Body of pancreas (tissue), 4 donors: Measurements from ENCODE around the gene LGALS16. TPM values are rescaled to one million over a fixed set of nuclear protein-coding genes. Genes with fewer than 3 reads are reported as not detected.
"Not testable (repeated sequence)": the region's sequence is repeated elsewhere in the genome, so short reads cannot be mapped to it uniquely, and the experiment has no call there.

ENCODE experiments used
- ATAC-seq: fragments of 150-250 bp; one replicate; pipeline ENCODE4 v1.9.1; 2016
- DNase-seq, 4 donors: peaks; one replicate each; pipeline ENCODE4 v3.0.0-alpha.2; 2019
- H3K27ac ChIP-seq, 4 donors: fragments of 200-600 bp; sonication (generic); 1 replicate in 3 of 4; 2 replicates in 1 of 4; pipeline versions ENCODE4 v1.5.1 to v1.6.1; 2016 to 2019; ENCODE audit warnings: mild to moderate bottlenecking in 1 of 4, mixed read lengths in 1 of 4, moderate library complexity in 1 of 4
- H3K27me3 ChIP-seq, 2 donors: fragments of 200-600 bp; sonication (generic); one replicate each; pipeline ENCODE4 v1.6.0; 2016; ENCODE audit warnings: mild to moderate bottlenecking in 1 of 2
- H3K36me3 ChIP-seq, 2 donors: fragments of 200-600 bp; sonication (generic); replicated peaks in 1 of 2; 2 replicates each; pipeline ENCODE4 v1.5.1; 2016; ENCODE audit warnings: low read depth in 2 of 2; ENCODE audit not compliant: insufficient read depth in 1 of 2
- H3K4me1 ChIP-seq: fragments of 200-600 bp; sonication (generic); one replicate; pipeline ENCODE4 v1.6.0; 2016
- H3K4me3 ChIP-seq, 2 donors: fragments of 200-600 bp; sonication (generic); 1 replicate in 1 of 2; 2 replicates in 1 of 2; pipeline ENCODE4 v1.5.1; 2016 to 2019
- H3K9me3 ChIP-seq, 3 donors: fragments of 200-600 bp; sonication (generic); 1 replicate in 2 of 3; 2 replicates in 1 of 3; pipeline ENCODE4 v1.5.1; 2016
- POLR2A ChIP-seq, 3 donors: fragments of 450-650 bp; IDR thresholded peaks; one replicate each; pipeline ENCODE4 v1.6.1; 2016; ENCODE audit warnings: antibody characterized with exemption in 3 of 3, mild to moderate bottlenecking in 2 of 3
- WGBS, 2 donors: methylation state at CpG; one replicate each; pipeline ENCODE4 v1.1.5; 2017; 5-methylcytosine and 5-hydroxymethylcytosine counted together
- intact Hi-C: fragments of 100-400 bp; cut with DNase I; formaldehyde crosslinking; loops from one replicate; pipeline ENCODE4 v1.15.1; 2023
- total RNA-seq, 2 donors: library from RNA; depleted of rRNA; stranded (reverse); fragments of >200 nt; gene quantifications; one replicate each; pipeline ENCODE4 v1.1.0, GENCODE V29; 2016
- TF ChIP-seq, protein P1 (sequence below), 7 experiments: fragments of 450-650 bp in 4 of 7; fragments of 200-600 bp in 3 of 7; sonication (generic) in 3 of 7; IDR thresholded peaks; one replicate each; pipeline ENCODE4 v1.5.1; 2016 to 2019; ENCODE audit warnings: antibody characterized with exemption in 7 of 7

LGALS16 gene
- total RNA-seq, 2 donors from 2014 or later = not detected

DNA sequence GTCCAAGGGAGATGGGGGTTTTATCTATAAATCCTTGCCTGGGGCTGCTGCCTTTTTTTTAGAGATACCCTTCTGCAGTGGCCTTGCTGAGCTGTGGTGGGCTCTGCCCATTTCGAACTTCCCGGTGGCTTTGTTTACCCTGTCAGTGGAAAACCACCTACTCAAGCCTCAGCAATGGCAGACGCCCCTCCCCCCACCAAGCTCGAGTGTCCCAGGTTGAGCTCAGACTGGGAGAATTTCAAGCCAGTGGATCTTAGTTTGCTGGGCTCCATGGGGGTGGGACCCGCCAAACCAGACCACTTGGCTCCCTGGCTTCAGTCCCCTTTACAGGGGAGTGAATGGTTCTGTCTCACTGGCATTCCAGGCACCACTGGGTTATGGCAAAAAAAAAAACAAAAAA, 31.8 kb upstream of the LGALS16 start:
- Histone ChIP-seq H3K9me3 (no peaks in the 10 kb centered on the region), H3K27ac (no peak overlapping the region), H3K36me3 (no peaks in the 10 kb centered on the region), H3K27me3 (peaks cover 0 to 12% of the 10 kb centered on the region in 2 donors), H3K4me3 (no peak overlapping the region), H3K4me1 (no peaks in the 10 kb centered on the region)
- DNase-seq (no peak), ATAC-seq (no peak)
- intact Hi-C loops = no loop called here
- TF ChIP-seq, protein P1, sequence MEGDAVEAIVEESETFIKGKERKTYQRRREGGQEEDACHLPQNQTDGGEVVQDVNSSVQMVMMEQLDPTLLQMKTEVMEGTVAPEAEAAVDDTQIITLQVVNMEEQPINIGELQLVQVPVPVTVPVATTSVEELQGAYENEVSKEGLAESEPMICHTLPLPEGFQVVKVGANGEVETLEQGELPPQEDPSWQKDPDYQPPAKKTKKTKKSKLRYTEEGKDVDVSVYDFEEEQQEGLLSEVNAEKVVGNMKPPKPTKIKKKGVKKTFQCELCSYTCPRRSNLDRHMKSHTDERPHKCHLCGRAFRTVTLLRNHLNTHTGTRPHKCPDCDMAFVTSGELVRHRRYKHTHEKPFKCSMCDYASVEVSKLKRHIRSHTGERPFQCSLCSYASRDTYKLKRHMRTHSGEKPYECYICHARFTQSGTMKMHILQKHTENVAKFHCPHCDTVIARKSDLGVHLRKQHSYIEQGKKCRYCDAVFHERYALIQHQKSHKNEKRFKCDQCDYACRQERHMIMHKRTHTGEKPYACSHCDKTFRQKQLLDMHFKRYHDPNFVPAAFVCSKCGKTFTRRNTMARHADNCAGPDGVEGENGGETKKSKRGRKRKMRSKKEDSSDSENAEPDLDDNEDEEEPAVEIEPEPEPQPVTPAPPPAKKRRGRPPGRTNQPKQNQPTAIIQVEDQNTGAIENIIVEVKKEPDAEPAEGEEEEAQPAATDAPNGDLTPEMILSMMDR (IDR thresholded peaks at IDR 0.05) = no peak
- TF ChIP-seq POLR2A (IDR thresholded peaks at IDR 0.05) = no peak
- WGBS, 2 donors = 13 to 15% methylated on average over 3 to 5 of the region's 5 CpGs

DNA sequence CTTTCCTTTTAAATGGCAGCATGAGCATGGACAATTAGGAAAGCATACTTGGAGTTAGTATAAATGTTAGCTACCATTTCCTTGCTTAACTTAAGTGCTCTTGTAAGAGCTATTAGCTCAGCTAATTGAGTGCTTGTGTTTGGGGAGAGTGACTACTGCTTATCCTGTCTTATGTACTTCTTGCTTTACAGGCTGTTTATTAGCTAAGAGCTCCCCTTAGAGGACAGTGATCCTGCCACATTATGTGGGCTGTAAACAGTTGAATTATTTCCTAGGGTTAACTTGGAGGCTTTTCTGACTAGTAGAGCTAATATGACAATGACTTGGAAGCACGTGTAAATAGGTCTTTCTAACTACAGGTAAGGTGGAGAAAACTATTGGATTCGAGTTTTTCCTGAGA, 28.1 kb upstream of the LGALS16 start:
- DNase-seq, ATAC-seq, H3K36me3 ChIP-seq, intact Hi-C loops, H3K4me1 ChIP-seq, H3K9me3 ChIP-seq, H3K27ac ChIP-seq, H3K4me3 ChIP-seq: not testable (repeated sequence)
- WGBS, 2 donors = 27 to 28% methylated on average over 2 of the region's 2 CpGs
- peaks cover 0 to 12% of the 10 kb centered on the region in 2 donors for H3K27me3 ChIP-seq

DNA sequence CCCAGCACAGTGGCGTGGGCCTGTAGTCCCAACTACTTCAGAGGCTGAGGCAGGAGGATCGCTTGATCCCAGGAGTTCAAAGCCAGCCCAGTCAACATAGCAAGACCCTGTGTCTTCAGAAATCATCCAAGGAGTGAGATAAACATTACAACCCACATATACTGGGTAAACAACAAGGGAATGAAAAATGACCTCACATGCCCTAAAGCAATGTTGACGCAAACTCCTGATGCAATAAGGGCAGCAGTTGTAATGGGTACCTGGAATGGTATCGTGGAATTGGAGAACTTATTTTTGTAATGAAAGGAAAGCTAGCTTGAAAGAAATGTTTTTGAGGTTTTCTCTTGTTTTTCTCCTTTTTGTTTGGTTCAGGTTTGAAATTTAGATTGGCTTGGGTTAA, 24.5 kb upstream of the LGALS16 start:
- no peak for TF ChIP-seq POLR2A (IDR thresholded peaks at IDR 0.05)
- TF ChIP-seq, protein P1 (IDR thresholded peaks at IDR 0.05) = no peak
- intact Hi-C loops = no loop called here
- H3K27ac ChIP-seq = no peak overlapping the region
- no peak overlapping the region for H3K4me3 ChIP-seq
- H3K36me3 ChIP-seq = no peaks in the 10 kb centered on the region
- no peak for DNase-seq
- peaks cover 0 to 7% of the 10 kb centered on the region in 2 donors for H3K27me3 ChIP-seq
- H3K9me3 ChIP-seq = no peaks in the 10 kb centered on the region
- WGBS, 2 donors = 56 to 63% methylated on average over 4 of the region's 4 CpGs
- no peak for ATAC-seq
- H3K4me1 ChIP-seq = no peaks in the 10 kb centered on the region

DNA sequence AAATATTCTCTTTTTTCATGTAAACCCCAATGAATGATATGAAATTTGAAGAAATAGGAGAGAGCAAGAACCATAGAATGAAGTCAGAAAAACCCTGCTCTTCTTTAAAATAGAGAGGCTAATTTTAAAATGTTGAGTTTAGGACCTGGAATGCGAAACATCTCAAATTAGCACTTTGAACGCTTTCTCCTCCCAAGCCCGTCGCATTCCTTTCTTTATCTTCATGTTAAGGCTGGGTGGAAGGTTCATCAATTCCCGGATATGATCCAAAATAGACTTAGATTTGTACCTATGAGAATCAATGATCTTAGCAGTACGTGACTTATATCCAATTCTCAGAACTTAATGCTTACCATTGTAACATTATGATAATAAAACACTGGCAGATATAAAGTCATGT, 24.1 kb upstream of the LGALS16 start:
- 42 to 55% methylated on average over 6 of the region's 6 CpGs for WGBS, 2 donors
- no peak for ATAC-seq
- Histone ChIP-seq H3K4me1 (no peaks in the 10 kb centered on the region), H3K4me3 (no peak overlapping the region), H3K27ac (no peak overlapping the region), H3K9me3 (no peaks in the 10 kb centered on the region), H3K27me3 (peaks cover 0 to 7% of the 10 kb centered on the region in 2 donors), H3K36me3 (no peaks in the 10 kb centered on the region)
- intact Hi-C loops = no loop called here
- TF ChIP-seq POLR2A (IDR thresholded peaks at IDR 0.05) = no peak
- TF ChIP-seq, protein P1 (IDR thresholded peaks at IDR 0.05) = no peak
- no peak for DNase-seq

DNA sequence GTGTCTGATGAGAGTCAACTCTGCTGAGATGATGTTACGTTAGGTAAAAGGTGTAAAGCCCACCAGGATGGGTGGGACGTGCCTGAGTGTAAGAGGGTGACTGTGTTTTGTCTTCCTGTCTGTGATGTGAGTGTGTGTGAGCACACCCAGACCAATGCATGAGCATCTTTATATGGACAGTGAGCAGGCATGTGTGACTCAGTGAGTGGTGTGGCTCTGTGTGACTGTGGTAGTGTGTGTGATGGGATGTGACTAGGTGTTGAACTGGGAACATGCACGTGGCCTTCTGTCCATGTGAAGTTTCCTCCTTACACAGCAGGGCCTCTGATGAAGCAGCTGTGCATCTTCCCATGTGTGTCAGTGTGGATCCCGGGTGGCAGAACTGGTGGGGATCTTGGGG, 17.8 kb upstream of the LGALS16 start:
- no peak for TF ChIP-seq POLR2A (IDR thresholded peaks at IDR 0.05)
- TF ChIP-seq, protein P1 (IDR thresholded peaks at IDR 0.05) = no peak
- H3K27ac ChIP-seq = no peak overlapping the region
- no peaks in the 10 kb centered on the region for H3K9me3 ChIP-seq
- DNase-seq (no peak), ATAC-seq (no peak)
- intact Hi-C loops = no loop called here
- H3K27me3 ChIP-seq = no peaks in the 10 kb centered on the region
- no peak overlapping the region for H3K4me3 ChIP-seq
- H3K36me3 ChIP-seq = no peaks in the 10 kb centered on the region
- WGBS, 2 donors = 36 to 38% methylated on average over 4 of the region's 4 CpGs
- H3K4me1 ChIP-seq = no peaks in the 10 kb centered on the region
